NT2/D1 (cell line): Measurements from ENCODE around the gene TLNRD1.

ENCODE experiments used
- YY1 ChIP-seq: IDR thresholded peaks from 2 replicates; pipeline ENCODE4 v1.6.1; 2011; ENCODE audit not compliant: insufficient read length, insufficient read depth
- ZNF274 ChIP-seq: IDR thresholded peaks from 2 replicates; pipeline ENCODE4 v1.6.1; 2011; ENCODE audit warnings: mild to moderate bottlenecking, low read depth, low read length

GRCh38 chr15:81024936-81025335 lies 24.2 kb downstream of the TLNRD1 start:
- TF ChIP-seq YY1 = no peak
- TF ChIP-seq ZNF274 = no peak
